Skeletal muscle tissue (tissue), 4 donors: ENCODE data around the gene CFAP161. TPM values are rescaled to one million over a fixed set of nuclear protein-coding genes. Genes with fewer than 3 reads are reported as not detected.

Experiments
- H3K27ac ChIP-seq: one replicate; pipeline ENCODE4 v1.7.0; 2013; ENCODE audit warnings: mild to moderate bottlenecking, low read depth, low read length, inconsistent platforms
- H3K27me3 ChIP-seq, 3 donors: one replicate each; pipeline ENCODE4 v1.7.0; 2013; ENCODE audit warnings: low read length in 3 of 3; ENCODE audit not compliant: control insufficient read depth in 3 of 3, insufficient read depth in 3 of 3
- H3K36me3 ChIP-seq, 3 donors: one replicate each; pipeline ENCODE4 v1.7.0; 2013; ENCODE audit warnings: low read length in 3 of 3; ENCODE audit not compliant: control insufficient read depth in 3 of 3, insufficient read depth in 3 of 3
- H3K4me1 ChIP-seq, 3 donors: one replicate each; pipeline ENCODE4 v1.7.0; 2013; ENCODE audit warnings: low read length in 3 of 3, mild to moderate bottlenecking in 3 of 3; ENCODE audit not compliant: control insufficient read depth in 3 of 3, insufficient read depth in 3 of 3
- H3K4me3 ChIP-seq, 3 donors: one replicate each; pipeline ENCODE4 v1.7.0; 2013; ENCODE audit warnings: low read length in 3 of 3
- H3K9ac ChIP-seq, 3 donors: one replicate each; pipeline ENCODE4 v1.7.0; 2013; ENCODE audit warnings: low read length in 3 of 3, mild to moderate bottlenecking in 3 of 3, moderate library complexity in 2 of 3, low read depth in 1 of 3
- H3K9me3 ChIP-seq, 3 donors: one replicate each; pipeline ENCODE4 v1.7.0; 2013; ENCODE audit warnings: low read length in 3 of 3; ENCODE audit not compliant: control insufficient read depth in 3 of 3
- total RNA-seq: library from RNA; depleted of rRNA; stranded (reverse); fragments of >200 nt; gene quantifications from one replicate; pipeline ENCODE4 v1.2.3, GENCODE V29; 2014
- donor health status: Osteomylitis.

Gene CFAP161
- total RNA-seq = 5.7 TPM

- Histone ChIP-seq H3K27ac (no peak within 1 kb of the TSS), H3K9ac (peak within 1 kb of the TSS in 1 of 3 donors; percentile 54), H3K4me3 (peak within 1 kb of the TSS; percentile 33 to 56 (median 48)), H3K36me3 (no peaks in the 10 kb centered on the region), H3K27me3 (peaks cover 8 to 16% (median 11%) of the 10 kb centered on the region in 3 donors), H3K9me3 (no peaks in the 10 kb centered on the region), H3K4me1 (peaks cover 2 to 5% (median 4%) of the 10 kb centered on the region in 3 donors)
These were observed at the start of gene CFAP161 for GRCh38 chr15:81133782-81134461. CFAP161 (plus strand) TSS chr15:81134270; CDS start chr15:81134330, 60 bp downstream.

GRCh38 chr15:81084716-81085115 lies 49.4 kb upstream of the CFAP161 start:
- H3K9me3 ChIP-seq = no peaks in the 10 kb centered on the region
- H3K9ac ChIP-seq = no peak overlapping the region
- H3K27ac ChIP-seq = no peak overlapping the region
- no peaks in the 10 kb centered on the region for H3K27me3 ChIP-seq
- no peaks in the 10 kb centered on the region for H3K36me3 ChIP-seq
- H3K4me1 ChIP-seq = no peaks in the 10 kb centered on the region
- H3K4me3 ChIP-seq = no peak overlapping the region

- Histone ChIP-seq H3K36me3 (no peaks in the 10 kb centered on the region), H3K4me3 (no peak overlapping the region), H3K27me3 (no peaks in the 10 kb centered on the region), H3K9ac (no peak overlapping the region), H3K9me3 (no peaks in the 10 kb centered on the region), H3K27ac (no peak overlapping the region), H3K4me1 (no peaks in the 10 kb centered on the region)
These were observed 48.9 kb upstream of the CFAP161 start for GRCh38 chr15:81085213-81085612.

GRCh38 chr15:81085898-81086297 lies 48.2 kb upstream of the CFAP161 start:
- no peaks in the 10 kb centered on the region for H3K27me3 ChIP-seq

GRCh38 chr15:81087066-81087465 lies 47.0 kb upstream of the CFAP161 start:
- H3K9me3 ChIP-seq = no peaks in the 10 kb centered on the region
- H3K4me1 ChIP-seq = peaks cover 3% of the 10 kb centered on the region in 3 donors
- no peaks in the 10 kb centered on the region for H3K27me3 ChIP-seq
- H3K4me3 ChIP-seq = no peak overlapping the region
- H3K36me3 ChIP-seq = no peaks in the 10 kb centered on the region
- H3K9ac ChIP-seq = no peak overlapping the region
- H3K27ac ChIP-seq = no peak overlapping the region

More at GRCh38 chr15:81085898-81086297, 48.2 kb upstream of the CFAP161 start:
- H3K4me1 ChIP-seq = no peaks in the 10 kb centered on the region
- H3K4me3 ChIP-seq = no peak overlapping the region
- no peak overlapping the region for H3K27ac ChIP-seq
- no peak overlapping the region for H3K9ac ChIP-seq
- no peaks in the 10 kb centered on the region for H3K9me3 ChIP-seq
- no peaks in the 10 kb centered on the region for H3K36me3 ChIP-seq

GRCh38 chr15:81087694-81088093 lies 46.4 kb upstream of the CFAP161 start:
- Histone ChIP-seq H3K9ac (no peak overlapping the region), H3K4me3 (no peak overlapping the region), H3K9me3 (no peaks in the 10 kb centered on the region), H3K27ac (no peak overlapping the region), H3K27me3 (no peaks in the 10 kb centered on the region), H3K36me3 (no peaks in the 10 kb centered on the region), H3K4me1 (peaks cover 9 to 10% (median 9%) of the 10 kb centered on the region in 3 donors)

- H3K27ac ChIP-seq = no peak overlapping the region
- no peaks in the 10 kb centered on the region for H3K27me3 ChIP-seq
- no peaks in the 10 kb centered on the region for H3K36me3 ChIP-seq
- H3K4me1 ChIP-seq = peaks cover 14 to 15% (median 14%) of the 10 kb centered on the region in 3 donors
- H3K9me3 ChIP-seq = no peaks in the 10 kb centered on the region
- H3K4me3 ChIP-seq = no peak overlapping the region
- no peak overlapping the region for H3K9ac ChIP-seq
These were observed 45.5 kb upstream of the CFAP161 start for GRCh38 chr15:81088470-81089013.

GRCh38 chr15:81091889-81092558 lies 42.0 kb upstream of the CFAP161 start:
- Histone ChIP-seq H3K4me3 (peak overlapping the region; percentile 41 to 61 (median 44)), H3K27ac (peak overlapping the region; percentile 79), H3K9ac (peak overlapping the region; percentile 34 to 69 (median 68)), H3K4me1 (peaks cover 14 to 23% (median 15%) of the 10 kb centered on the region in 3 donors), H3K36me3 (no peaks in the 10 kb centered on the region), H3K27me3 (no peaks in the 10 kb centered on the region), H3K9me3 (no peaks in the 10 kb centered on the region)

- peak overlapping the region; percentile 79 for H3K27ac ChIP-seq
- no peaks in the 10 kb centered on the region for H3K9me3 ChIP-seq
- H3K36me3 ChIP-seq = no peaks in the 10 kb centered on the region
- peak overlapping the region in 1 of 3 donors; percentile 26 for H3K9ac ChIP-seq
- H3K27me3 ChIP-seq = no peaks in the 10 kb centered on the region
- H3K4me1 ChIP-seq = peaks cover 14 to 23% (median 16%) of the 10 kb centered on the region in 3 donors
- peak overlapping the region; percentile 41 to 44 (median 41) for H3K4me3 ChIP-seq
These were observed 41.5 kb upstream of the CFAP161 start for GRCh38 chr15:81092559-81092902.

GRCh38 chr15:81093961-81094360 lies 40.1 kb upstream of the CFAP161 start:
- Histone ChIP-seq H3K9ac (no peak overlapping the region), H3K27me3 (no peaks in the 10 kb centered on the region), H3K27ac (no peak overlapping the region), H3K36me3 (no peaks in the 10 kb centered on the region), H3K9me3 (no peaks in the 10 kb centered on the region), H3K4me3 (no peak overlapping the region), H3K4me1 (peaks cover 19 to 30% (median 20%) of the 10 kb centered on the region in 3 donors)
